Stimulated activated CD8-positive, alpha-beta memory T cell treated with anti-CD3 and anti-CD28 coated beads, Interleukin-2, amount 100 ng/mL, for 48 hours (primary cell): ENCODE data around the gene ERI3.

Experiments
- DNase-seq, 2 donors: peaks; one replicate each; pipeline ENCODE4 v3.0.0-alpha.2; 2020; ENCODE audit warnings: low read depth in 2 of 2

Gene ERI3

GRCh38 chr1:44262414-44262813, 92.6 kb downstream of the ERI3 start:
- no peak for DNase-seq

- DNase-seq: no peak
Observed at GRCh38 chr1:44261962-44262361, 93.1 kb downstream of the ERI3 start.

- no peak for DNase-seq
Observed at GRCh38 chr1:44261171-44261817, 93.8 kb downstream of the ERI3 start.

GRCh38 chr1:44260792-44261170, 94.3 kb downstream of the ERI3 start:
- DNase-seq: no peak

- DNase-seq: no peak
Observed at GRCh38 chr1:44259090-44259489, 96.0 kb downstream of the ERI3 start.

GRCh38 chr1:44256762-44257554, 98.1 kb downstream of the ERI3 start:
- no peak for DNase-seq

- no peak for DNase-seq
Observed at GRCh38 chr1:44254392-44254910, 100.6 kb downstream of the ERI3 start.

- DNase-seq: no peak
Observed at GRCh38 chr1:44251989-44252671, 102.9 kb downstream of the ERI3 start.

GRCh38 chr1:44251486-44251885, 103.6 kb downstream of the ERI3 start:
- no peak for DNase-seq

- no peak for DNase-seq
Observed at GRCh38 chr1:44250068-44250781, 104.8 kb downstream of the ERI3 start.

- no peak for DNase-seq
Observed at GRCh38 chr1:44249543-44249942, 105.5 kb downstream of the ERI3 start.

- no peak for DNase-seq
Observed at GRCh38 chr1:44246806-44247205, 108.3 kb downstream of the ERI3 start.

- DNase-seq: no peak
Observed at GRCh38 chr1:44244986-44245385, 110.1 kb downstream of the ERI3 start.

GRCh38 chr1:44243782-44244495, 111.1 kb downstream of the ERI3 start:
- DNase-seq: no peak

GRCh38 chr1:44242746-44243145, 112.3 kb downstream of the ERI3 start:
- DNase-seq: no peak

GRCh38 chr1:44240802-44241671, 114.0 kb downstream of the ERI3 start:
- no peak for DNase-seq

- DNase-seq: no peak
Observed at GRCh38 chr1:44239961-44240371, 115.1 kb downstream of the ERI3 start.

GRCh38 chr1:44239331-44239960, 115.6 kb downstream of the ERI3 start:
- no peak for DNase-seq

- DNase-seq: no peak
Observed at GRCh38 chr1:44238660-44239059, 116.4 kb downstream of the ERI3 start.
